Kidney epithelial cell (primary cell): ENCODE data around the gene PDE6A. TPM values are rescaled to one million over a fixed set of nuclear protein-coding genes. Genes with fewer than 3 reads are reported as not detected.

Experiments
- DNase-seq: peaks from one replicate; pipeline ENCODE4 v3.0.0-alpha.2; 2010; ENCODE audit warnings: low read depth
- H3K27me3 ChIP-seq: 2 replicates; pipeline ENCODE4 v1.6.0; 2011; ENCODE audit warnings: low read length; ENCODE audit not compliant: control insufficient read depth, insufficient read depth
- H3K36me3 ChIP-seq: 2 replicates; pipeline ENCODE4 v1.5.1; 2011; ENCODE audit warnings: low read length; ENCODE audit not compliant: control insufficient read depth, insufficient read depth
- H3K4me3 ChIP-seq: 2 replicates; pipeline ENCODE4 v1.5.1; 2011; ENCODE audit warnings: low read depth, mild to moderate bottlenecking, control low read depth, low read length
- CTCF ChIP-seq: IDR thresholded peaks from 2 replicates; pipeline ENCODE4 v1.5.1; 2011; ENCODE audit warnings: mild to moderate bottlenecking, moderate library complexity, low read length, control low read depth, inconsistent platforms; ENCODE audit not compliant: insufficient read depth, poor library complexity, severe bottlenecking
- total RNA-seq: library from RNA; depleted of rRNA; stranded (reverse); fragments of >200 nt; gene quantifications from 2 replicates; pipeline ENCODE4 v1.2.3, GENCODE V29; 2015

PDE6A gene
- total RNA-seq, result not detected in 2 replicates

GRCh38 chr5:149944666-149945065 lies at the start of gene PDE6A:
TSS of gene PDE6A (minus strand) at chr5:149944793. CDS start at chr5:149944673, 120 bp downstream.
- H3K4me3 ChIP-seq, result no peak within 1 kb of the TSS
- DNase-seq, result no peak
- no peak for TF ChIP-seq CTCF

GRCh38 chr5:149993471-149993870 lies 48.9 kb upstream of the PDE6A start:
- Histone ChIP-seq H3K4me3 (no peak overlapping the region), H3K27me3 (no peaks in the 10 kb centered on the region), H3K36me3 (no peaks in the 10 kb centered on the region)
- TF ChIP-seq CTCF, result no peak
- no peak for DNase-seq

More at GRCh38 chr5:149944666-149945065, at the start of gene PDE6A:
- Histone ChIP-seq H3K27me3 (no peaks in the 10 kb centered on the region), H3K36me3 (no peaks in the 10 kb centered on the region)

GRCh38 chr5:149990518-149991376 lies 46.2 kb upstream of the PDE6A start:
- peak; percentile 25 for DNase-seq
- Histone ChIP-seq H3K27me3 (no peaks in the 10 kb centered on the region), H3K36me3 (no peaks in the 10 kb centered on the region), H3K4me3 (no peak overlapping the region)
- TF ChIP-seq CTCF, result peak; percentile 87

- no peak for TF ChIP-seq CTCF
These were observed 43.5 kb upstream of the PDE6A start for GRCh38 chr5:149988126-149988525.

GRCh38 chr5:149982505-149982904 lies 37.9 kb upstream of the PDE6A start:
- DNase-seq, result no peak
- Histone ChIP-seq H3K27me3 (no peaks in the 10 kb centered on the region), H3K36me3 (peaks cover 5% of the 10 kb centered on the region), H3K4me3 (no peak overlapping the region)
- no peak for TF ChIP-seq CTCF

More at GRCh38 chr5:149988126-149988525, 43.5 kb upstream of the PDE6A start:
- Histone ChIP-seq H3K36me3 (no peaks in the 10 kb centered on the region), H3K4me3 (no peak overlapping the region), H3K27me3 (no peaks in the 10 kb centered on the region)
- DNase-seq, result no peak
